Panc1 (cell line): ENCODE results near the gene SDK2. TPM values are rescaled to one million over a fixed set of nuclear protein-coding genes. Genes with fewer than 3 reads are reported as not detected.

ENCODE experiments used
- ATAC-seq: fragments of 200-7000 bp; cut with Tn5 transposase; 2 replicates; pipeline ENCODE4 v1.9.1; 2020; ENCODE audit warnings: mild to moderate bottlenecking, moderate library complexity
- BruUV-seq: library from RNA; stranded (reverse); fragments of 400-500 nt; replicated peaks from 2 replicates; lab custom pipeline; 2021; lab: Mats Ljungman, UMichigan
- CTCF ChIA-PET: fragments of 300-600 bp; sonication (Branson Sonifier 250); formaldehyde crosslinking; loops from one replicate; lab custom pipeline; 2022; ENCODE audit warnings: antibody characterized with exemption; lab: Charles Lee
- POLR2A ChIA-PET: fragments of 300-600 bp; sonication (Branson Sonifier 250); formaldehyde crosslinking; loops from one replicate; lab custom pipeline; 2022; ENCODE audit warnings: antibody characterized with exemption; lab: Charles Lee
- DNase-seq: peaks from one replicate; pipeline ENCODE4 v3.0.0-alpha.2; 2010; ENCODE audit warnings: low read depth, low spot score
- H3K27ac ChIP-seq: 2 replicates; pipeline ENCODE4 v1.5.1; 2011; ENCODE audit warnings: mild to moderate bottlenecking, low read length, inconsistent platforms
- H3K27me3 ChIP-seq: fragments of 200-500 bp; sonication (Bioruptor generic); 2 replicates; pipeline ENCODE4 v1.6.0; 2014; ENCODE audit warnings: low read length, inconsistent platforms; ENCODE audit not compliant: control insufficient read depth, insufficient read depth
- H3K36me3 ChIP-seq: fragments of 200-500 bp; sonication (Bioruptor generic); 2 replicates; pipeline ENCODE4 v1.5.1; 2014; ENCODE audit warnings: inconsistent platforms, mild to moderate bottlenecking, low read length, moderate library complexity; ENCODE audit not compliant: control insufficient read depth, insufficient read depth
- H3K4me1 ChIP-seq: 2 replicates; pipeline ENCODE4 v1.5.1; 2011; ENCODE audit warnings: inconsistent platforms, mild to moderate bottlenecking, low read length, moderate library complexity; ENCODE audit not compliant: control insufficient read depth, insufficient read depth
- H3K4me3 ChIP-seq, 2 experiments: 2 replicates each; pipeline ENCODE4 v1.5.1; 2011 to 2012; ENCODE audit warnings: low read depth in 2 of 2, low read length in 2 of 2, mild to moderate bottlenecking in 2 of 2, inconsistent platforms in 1 of 2, moderate library complexity in 1 of 2
- H3K9me3 ChIP-seq: fragments of 200-500 bp; sonication (Bioruptor generic); 2 replicates; pipeline ENCODE4 v1.5.1; 2014; ENCODE audit warnings: low read depth, mild to moderate bottlenecking, inconsistent platforms, low read length, moderate library complexity; ENCODE audit not compliant: control insufficient read depth, insufficient read depth
- CTCF ChIP-seq: fragments of 450-650 bp; IDR thresholded peaks from 2 replicates; pipeline ENCODE4 v1.5.1; 2017; ENCODE audit warnings: mild to moderate bottlenecking
- POLR2AphosphoS5 ChIP-seq: IDR thresholded peaks from 2 replicates; pipeline ENCODE4 v1.6.1; 2012; ENCODE audit warnings: mild to moderate bottlenecking, low read depth, low read length, moderate library complexity
- SIN3A ChIP-seq: IDR thresholded peaks from 2 replicates; pipeline ENCODE4 v1.6.1; 2012; ENCODE audit warnings: low read depth, mild to moderate bottlenecking, low read length, moderate library complexity, borderline replicate concordance; ENCODE audit not compliant: insufficient read depth
- TCF7L2 ChIP-seq: IDR thresholded peaks from 2 replicates; pipeline ENCODE4 v1.6.1; 2011; ENCODE audit warnings: mild to moderate bottlenecking, low read depth, low read length, inconsistent platforms
- in situ Hi-C: cut with HindIII; loops from 2 replicates; pipeline ENCODE4 v1.10.0; 2016; ENCODE audit warnings: low sequenced_read_pairs, low pct_unique_long_range_greater_than_20kb
- intact Hi-C: fragments of 100-400 bp; cut with micrococcal nuclease; formaldehyde crosslinking; loops from one replicate; pipeline ENCODE4 v1.10.0; 2022; ENCODE audit not compliant: unreplicated experiment
- total RNA-seq: library from RNA; stranded (reverse); gene quantifications from one replicate; pipeline ENCODE4 v1.2.1, GENCODE V29; 2021; ENCODE audit not compliant: unreplicated experiment
- TF ChIP-seq, protein P1 (sequence below), 2 experiments: IDR thresholded peaks; 2 replicates each; pipeline ENCODE4 v1.6.1; 2011 to 2012; ENCODE audit warnings: low read depth in 2 of 2, control low read depth in 1 of 2, low read length in 1 of 2, mild to moderate bottlenecking in 1 of 2, moderate library complexity in 1 of 2; ENCODE audit not compliant: insufficient read depth in 1 of 2

Gene SDK2
- total RNA-seq, 1 experiment from 2014 or later = 0.41 TPM

DNA sequence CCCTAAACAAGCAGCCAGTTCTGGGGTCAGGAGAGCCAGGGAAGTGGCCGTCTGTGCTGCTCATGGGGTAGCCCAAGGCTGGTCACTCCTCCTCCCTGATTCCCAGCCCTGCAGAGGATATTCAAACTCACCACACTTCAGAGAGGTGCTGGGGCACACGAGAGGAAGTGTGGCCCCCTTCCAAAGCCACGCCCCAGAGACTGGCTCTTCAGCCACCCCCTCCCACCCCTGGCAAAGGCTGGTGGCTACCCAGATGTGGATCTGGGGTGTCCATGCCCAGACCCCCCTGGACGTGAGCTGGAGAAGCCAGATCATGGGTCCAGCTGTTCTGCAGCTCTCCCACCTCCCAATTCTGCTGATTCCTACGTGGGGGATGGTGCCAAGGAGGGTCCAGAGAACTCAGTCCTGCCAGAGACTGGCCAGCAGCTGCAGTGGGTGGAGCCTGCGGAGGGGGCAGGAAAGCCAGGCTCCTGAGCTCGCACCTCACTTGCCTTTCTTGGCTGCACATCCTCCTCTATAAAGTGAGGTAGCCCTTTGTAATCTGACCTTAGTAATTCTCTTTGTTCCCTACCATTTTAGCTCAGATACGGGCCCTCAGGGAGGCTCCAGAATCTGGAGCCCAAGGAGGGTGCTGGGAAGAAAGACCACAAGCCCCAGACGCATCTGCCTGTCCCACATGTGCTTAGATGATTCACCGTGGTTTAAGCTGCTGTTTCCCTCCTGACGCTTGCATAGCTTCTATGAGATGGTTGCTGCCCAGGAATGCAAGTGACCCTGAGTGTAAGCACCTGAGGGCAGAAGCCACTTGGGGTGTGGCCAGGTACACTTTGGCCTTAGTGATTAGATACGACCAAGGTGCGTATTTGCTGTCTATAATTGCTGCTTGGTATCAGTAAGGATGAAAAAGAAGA, 15.3 kb downstream of the SDK2 start:
- Histone ChIP-seq H3K36me3 (no peaks in the 10 kb centered on the region), H3K4me3 (no peak overlapping the region), H3K27ac (no peak overlapping the region), H3K27me3 (peaks cover 6% of the 10 kb centered on the region), H3K4me1 (no peaks in the 10 kb centered on the region), H3K9me3 (no peaks in the 10 kb centered on the region)
- ATAC-seq = no peak
- no TSS peak for BruUV-seq
- POLR2A ChIA-PET = no interaction called here
- CTCF ChIA-PET = interaction anchor here (0.5 kb wide), 1 partner anchor 143 kb away, joined by 3 read pairs; no protein-coding TSS in a partner anchor
- TF ChIP-seq CTCF = no peak
- TF ChIP-seq, protein P1, sequence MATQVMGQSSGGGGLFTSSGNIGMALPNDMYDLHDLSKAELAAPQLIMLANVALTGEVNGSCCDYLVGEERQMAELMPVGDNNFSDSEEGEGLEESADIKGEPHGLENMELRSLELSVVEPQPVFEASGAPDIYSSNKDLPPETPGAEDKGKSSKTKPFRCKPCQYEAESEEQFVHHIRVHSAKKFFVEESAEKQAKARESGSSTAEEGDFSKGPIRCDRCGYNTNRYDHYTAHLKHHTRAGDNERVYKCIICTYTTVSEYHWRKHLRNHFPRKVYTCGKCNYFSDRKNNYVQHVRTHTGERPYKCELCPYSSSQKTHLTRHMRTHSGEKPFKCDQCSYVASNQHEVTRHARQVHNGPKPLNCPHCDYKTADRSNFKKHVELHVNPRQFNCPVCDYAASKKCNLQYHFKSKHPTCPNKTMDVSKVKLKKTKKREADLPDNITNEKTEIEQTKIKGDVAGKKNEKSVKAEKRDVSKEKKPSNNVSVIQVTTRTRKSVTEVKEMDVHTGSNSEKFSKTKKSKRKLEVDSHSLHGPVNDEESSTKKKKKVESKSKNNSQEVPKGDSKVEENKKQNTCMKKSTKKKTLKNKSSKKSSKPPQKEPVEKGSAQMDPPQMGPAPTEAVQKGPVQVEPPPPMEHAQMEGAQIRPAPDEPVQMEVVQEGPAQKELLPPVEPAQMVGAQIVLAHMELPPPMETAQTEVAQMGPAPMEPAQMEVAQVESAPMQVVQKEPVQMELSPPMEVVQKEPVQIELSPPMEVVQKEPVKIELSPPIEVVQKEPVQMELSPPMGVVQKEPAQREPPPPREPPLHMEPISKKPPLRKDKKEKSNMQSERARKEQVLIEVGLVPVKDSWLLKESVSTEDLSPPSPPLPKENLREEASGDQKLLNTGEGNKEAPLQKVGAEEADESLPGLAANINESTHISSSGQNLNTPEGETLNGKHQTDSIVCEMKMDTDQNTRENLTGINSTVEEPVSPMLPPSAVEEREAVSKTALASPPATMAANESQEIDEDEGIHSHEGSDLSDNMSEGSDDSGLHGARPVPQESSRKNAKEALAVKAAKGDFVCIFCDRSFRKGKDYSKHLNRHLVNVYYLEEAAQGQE (IDR thresholded peaks at IDR 0.05; ENCODE audit: insufficient read depth in 1 of 2, low read depth in 2 of 2, low read length in 1 of 2) = no peak
- TF ChIP-seq POLR2AphosphoS5 = no peak
- no peak for TF ChIP-seq TCF7L2
- no peak for TF ChIP-seq SIN3A
- no peak for DNase-seq
- intact Hi-C loops = no loop called here
- in situ Hi-C loops = no loop called here

DNA sequence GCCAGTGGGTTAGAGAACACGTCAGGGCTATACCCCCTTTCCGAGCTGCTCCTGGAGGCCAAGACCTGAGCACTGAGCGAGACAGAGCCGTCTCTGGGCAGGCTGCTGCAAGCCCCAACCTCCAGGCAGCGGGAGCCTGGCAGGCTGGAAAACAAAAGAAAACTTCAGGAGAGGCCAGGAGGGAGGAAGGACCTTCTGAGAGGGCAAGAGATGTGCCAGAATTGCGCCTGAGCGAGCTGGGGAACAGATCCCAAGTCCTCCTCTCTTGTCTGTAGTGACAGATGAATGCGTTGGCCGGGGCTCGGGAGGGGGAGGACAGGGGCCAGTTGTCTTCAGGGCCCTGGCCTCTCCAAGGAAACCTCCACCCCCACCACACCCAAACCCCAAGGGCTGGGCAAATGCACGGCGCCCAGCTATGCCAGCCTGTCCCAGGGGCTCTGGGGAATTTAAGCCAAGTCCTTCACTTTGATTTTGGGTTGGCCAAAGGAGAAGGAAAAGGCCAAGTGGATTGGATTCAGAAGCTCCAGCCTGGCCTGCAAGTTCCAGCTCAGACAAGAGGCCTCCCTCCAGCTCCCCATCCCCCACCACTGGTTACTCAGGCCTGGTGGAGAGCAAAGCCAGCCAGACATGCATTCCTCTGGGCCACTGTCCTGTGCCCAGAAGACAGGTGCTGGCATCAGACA, 18.1 kb downstream of the SDK2 start:
- H3K27me3 ChIP-seq = no peaks in the 10 kb centered on the region
- H3K9me3 ChIP-seq = no peaks in the 10 kb centered on the region
- ATAC-seq = no peak
- BruUV-seq = no TSS peak
- no peak overlapping the region for H3K27ac ChIP-seq
- TF ChIP-seq TCF7L2 (no peak), SIN3A (no peak), POLR2AphosphoS5 (no peak), CTCF (no peak)
- TF ChIP-seq, protein P1 (IDR thresholded peaks at IDR 0.05; ENCODE audit: insufficient read depth in 1 of 2, low read depth in 2 of 2, low read length in 1 of 2) = no peak
- no peaks in the 10 kb centered on the region for H3K4me1 ChIP-seq
- in situ Hi-C loops (no loop called here), intact Hi-C loops (no loop called here)
- H3K4me3 ChIP-seq = no peak overlapping the region
- DNase-seq = no peak
- H3K36me3 ChIP-seq = no peaks in the 10 kb centered on the region
- ChIA-PET POLR2A (interaction anchor here (0.5 kb wide), 1 partner anchor 287 kb away, joined by 3 read pairs; no protein-coding TSS in a partner anchor), CTCF (no interaction called here)
